Tibial nerve (tissue), 3 donors: ENCODE data around the gene MT4.

Experiments used
- CTCF ChIP-seq, 5 experiments: fragments of 200-600 bp in 3 of 5; fragments of 450-650 bp in 2 of 5; sonication (generic) in 3 of 5; IDR thresholded peaks; one replicate each; pipeline ENCODE4 v1.5.1; 2016 to 2019; ENCODE audit warnings: antibody characterized with exemption in 5 of 5, mild to moderate bottlenecking in 3 of 5, moderate library complexity in 2 of 5
- POLR2A ChIP-seq, 2 donors: fragments of 450-650 bp; IDR thresholded peaks; one replicate each; pipeline ENCODE4 v1.6.1; 2017; ENCODE audit warnings: antibody characterized with exemption in 2 of 2, mild to moderate bottlenecking in 2 of 2, moderate library complexity in 2 of 2

GRCh38 chr16:56606071-56606475, 41.2 kb downstream of the MT4 start:
- TF ChIP-seq CTCF (IDR thresholded peaks at IDR 0.05) (no peak), POLR2A (IDR thresholded peaks at IDR 0.05) (no peak)
